Measurements from ENCODE around the gene NEU3. TPM values are rescaled to one million over a fixed set of nuclear protein-coding genes. Genes with fewer than 3 reads are reported as not detected.
"Not testable (repeated sequence)": the region's sequence is repeated elsewhere in the genome, so short reads cannot be mapped to it uniquely, and the experiment has no call there.

Gene NEU3
- polyA plus RNA-seq, 2 donors: 1.2 to 1.5 TPM

- H3K9me3 ChIP-seq (ENCODE audit: control insufficient read depth in 2 of 2, insufficient read depth in 1 of 2, low read depth in 1 of 2, low read length in 1 of 2): no peaks in the 10 kb centered on the region
- no peaks in the 10 kb centered on the region for H3K4me1 ChIP-seq (ENCODE audit: control insufficient read depth in 2 of 2, insufficient read depth in 2 of 2, low read length in 1 of 2)
- WGBS, 2 donors: 83 to 88% methylated on average over 3 of the region's 3 CpGs
- H3K27ac ChIP-seq (ENCODE audit: low read depth in 2 of 2, low read length in 1 of 2): no peak overlapping the region
- no peaks in the 10 kb centered on the region for H3K36me3 ChIP-seq (ENCODE audit: control insufficient read depth in 2 of 2, insufficient read depth in 2 of 2, low read length in 1 of 2)
- no peaks in the 10 kb centered on the region for H3K27me3 ChIP-seq (ENCODE audit: control insufficient read depth in 1 of 2, insufficient read depth in 2 of 2, low read length in 2 of 2)
- no peak overlapping the region for H3K4me3 ChIP-seq (ENCODE audit: low read depth in 1 of 2, low read length in 2 of 2)
Measured at GRCh38 chr11:75032550-75032935, 43.8 kb downstream of the NEU3 start.

- Histone ChIP-seq H3K36me3 (ENCODE audit: control insufficient read depth in 2 of 2, insufficient read depth in 2 of 2, low read length in 1 of 2) (no peaks in the 10 kb centered on the region), H3K9me3 (ENCODE audit: control insufficient read depth in 2 of 2, insufficient read depth in 1 of 2, low read depth in 1 of 2, low read length in 1 of 2) (no peaks in the 10 kb centered on the region), H3K4me1 (ENCODE audit: control insufficient read depth in 2 of 2, insufficient read depth in 2 of 2, low read length in 1 of 2) (no peaks in the 10 kb centered on the region), H3K4me3 (ENCODE audit: low read depth in 1 of 2, low read length in 2 of 2) (no peak overlapping the region), H3K27me3 (ENCODE audit: control insufficient read depth in 1 of 2, insufficient read depth in 2 of 2, low read length in 2 of 2) (no peaks in the 10 kb centered on the region), H3K27ac (ENCODE audit: low read depth in 2 of 2, low read length in 1 of 2) (no peak overlapping the region)
- WGBS, 2 donors: 85 to 93% methylated on average over 3 of the region's 3 CpGs
Measured at GRCh38 chr11:75033916-75034315, 45.2 kb downstream of the NEU3 start.

- no peaks in the 10 kb centered on the region for H3K9me3 ChIP-seq (ENCODE audit: control insufficient read depth in 2 of 2, insufficient read depth in 1 of 2, low read depth in 1 of 2, low read length in 1 of 2)
- H3K4me1 ChIP-seq (ENCODE audit: control insufficient read depth in 2 of 2, insufficient read depth in 2 of 2, low read length in 1 of 2): no peaks in the 10 kb centered on the region
- no peaks in the 10 kb centered on the region for H3K36me3 ChIP-seq (ENCODE audit: control insufficient read depth in 2 of 2, insufficient read depth in 2 of 2, low read length in 1 of 2)
- no peaks in the 10 kb centered on the region for H3K27me3 ChIP-seq (ENCODE audit: control insufficient read depth in 1 of 2, insufficient read depth in 2 of 2, low read length in 2 of 2)
- 83 to 84% methylated on average over 5 of the region's 5 CpGs for WGBS, 2 donors
- no peak overlapping the region for H3K27ac ChIP-seq (ENCODE audit: low read depth in 2 of 2, low read length in 1 of 2)
- no peak overlapping the region for H3K4me3 ChIP-seq (ENCODE audit: low read depth in 1 of 2, low read length in 2 of 2)
Measured at GRCh38 chr11:75035256-75035655, 46.5 kb downstream of the NEU3 start.

- no peaks in the 10 kb centered on the region for H3K4me1 ChIP-seq (ENCODE audit: control insufficient read depth in 2 of 2, insufficient read depth in 2 of 2, low read length in 1 of 2)
Measured at GRCh38 chr11:75035911-75036565, 47.3 kb downstream of the NEU3 start.

GRCh38 chr11:75040167-75040770 lies 51.5 kb downstream of the NEU3 start:
- Histone ChIP-seq H3K9me3 (ENCODE audit: control insufficient read depth in 2 of 2, insufficient read depth in 1 of 2, low read depth in 1 of 2, low read length in 1 of 2) (no peaks in the 10 kb centered on the region), H3K36me3 (ENCODE audit: control insufficient read depth in 2 of 2, insufficient read depth in 2 of 2, low read length in 1 of 2) (no peaks in the 10 kb centered on the region), H3K4me1 (ENCODE audit: control insufficient read depth in 2 of 2, insufficient read depth in 2 of 2, low read length in 1 of 2) (no peaks in the 10 kb centered on the region), H3K4me3 (ENCODE audit: low read depth in 1 of 2, low read length in 2 of 2) (no peak overlapping the region), H3K27ac (ENCODE audit: low read depth in 2 of 2, low read length in 1 of 2) (no peak overlapping the region), H3K27me3 (ENCODE audit: control insufficient read depth in 1 of 2, insufficient read depth in 2 of 2, low read length in 2 of 2) (no peaks in the 10 kb centered on the region)
- WGBS, 2 donors: 92 to 95% methylated on average over 11 of the region's 11 CpGs

More at GRCh38 chr11:75035911-75036565, 47.3 kb downstream of the NEU3 start:
- H3K4me3 ChIP-seq (ENCODE audit: low read depth in 1 of 2, low read length in 2 of 2): no peak overlapping the region
- no peaks in the 10 kb centered on the region for H3K27me3 ChIP-seq (ENCODE audit: control insufficient read depth in 1 of 2, insufficient read depth in 2 of 2, low read length in 2 of 2)
- H3K36me3 ChIP-seq (ENCODE audit: control insufficient read depth in 2 of 2, insufficient read depth in 2 of 2, low read length in 1 of 2): no peaks in the 10 kb centered on the region
- H3K9me3 ChIP-seq (ENCODE audit: control insufficient read depth in 2 of 2, insufficient read depth in 1 of 2, low read depth in 1 of 2, low read length in 1 of 2): no peaks in the 10 kb centered on the region
- H3K27ac ChIP-seq (ENCODE audit: low read depth in 2 of 2, low read length in 1 of 2): no peak overlapping the region
- 76 to 83% methylated on average over 3 of the region's 3 CpGs for WGBS, 2 donors

GRCh38 chr11:75041263-75041662 lies 52.5 kb downstream of the NEU3 start:
- 91 to 93% methylated on average over 2 of the region's 2 CpGs for WGBS, 2 donors

GRCh38 chr11:75041821-75042220 lies 53.1 kb downstream of the NEU3 start:
- not testable (repeated sequence) for H3K27ac ChIP-seq (ENCODE audit: low read depth in 2 of 2, low read length in 1 of 2); H3K9me3 ChIP-seq (ENCODE audit: control insufficient read depth in 2 of 2, insufficient read depth in 1 of 2, low read depth in 1 of 2, low read length in 1 of 2); H3K4me3 ChIP-seq (ENCODE audit: low read depth in 1 of 2, low read length in 2 of 2); H3K36me3 ChIP-seq (ENCODE audit: control insufficient read depth in 2 of 2, insufficient read depth in 2 of 2, low read length in 1 of 2); H3K4me1 ChIP-seq (ENCODE audit: control insufficient read depth in 2 of 2, insufficient read depth in 2 of 2, low read length in 1 of 2); H3K27me3 ChIP-seq (ENCODE audit: control insufficient read depth in 1 of 2, insufficient read depth in 2 of 2, low read length in 2 of 2)
- 45 to 58% methylated on average over 3 of the region's 3 CpGs for WGBS, 2 donors

More at GRCh38 chr11:75041263-75041662, 52.5 kb downstream of the NEU3 start:
- H3K4me3 ChIP-seq (ENCODE audit: low read depth in 1 of 2, low read length in 2 of 2): no peak overlapping the region
- no peak overlapping the region for H3K27ac ChIP-seq (ENCODE audit: low read depth in 2 of 2, low read length in 1 of 2)
- H3K36me3 ChIP-seq (ENCODE audit: control insufficient read depth in 2 of 2, insufficient read depth in 2 of 2, low read length in 1 of 2): no peaks in the 10 kb centered on the region
- H3K9me3 ChIP-seq (ENCODE audit: control insufficient read depth in 2 of 2, insufficient read depth in 1 of 2, low read depth in 1 of 2, low read length in 1 of 2): no peaks in the 10 kb centered on the region
- no peaks in the 10 kb centered on the region for H3K27me3 ChIP-seq (ENCODE audit: control insufficient read depth in 1 of 2, insufficient read depth in 2 of 2, low read length in 2 of 2)
- H3K4me1 ChIP-seq (ENCODE audit: control insufficient read depth in 2 of 2, insufficient read depth in 2 of 2, low read length in 1 of 2): no peaks in the 10 kb centered on the region

- H3K27ac ChIP-seq (ENCODE audit: low read depth in 2 of 2, low read length in 1 of 2); H3K9me3 ChIP-seq (ENCODE audit: control insufficient read depth in 2 of 2, insufficient read depth in 1 of 2, low read depth in 1 of 2, low read length in 1 of 2); H3K4me3 ChIP-seq (ENCODE audit: low read depth in 1 of 2, low read length in 2 of 2); H3K27me3 ChIP-seq (ENCODE audit: control insufficient read depth in 1 of 2, insufficient read depth in 2 of 2, low read length in 2 of 2); H3K36me3 ChIP-seq (ENCODE audit: control insufficient read depth in 2 of 2, insufficient read depth in 2 of 2, low read length in 1 of 2); H3K4me1 ChIP-seq (ENCODE audit: control insufficient read depth in 2 of 2, insufficient read depth in 2 of 2, low read length in 1 of 2): not testable (repeated sequence)
- WGBS, 2 donors: 74 to 77% methylated on average over 15 of the region's 15 CpGs
Measured at GRCh38 chr11:75044381-75045170, 55.8 kb downstream of the NEU3 start.

- H3K27ac ChIP-seq (ENCODE audit: low read depth in 2 of 2, low read length in 1 of 2); H3K36me3 ChIP-seq (ENCODE audit: control insufficient read depth in 2 of 2, insufficient read depth in 2 of 2, low read length in 1 of 2); H3K27me3 ChIP-seq (ENCODE audit: control insufficient read depth in 1 of 2, insufficient read depth in 2 of 2, low read length in 2 of 2); H3K4me1 ChIP-seq (ENCODE audit: control insufficient read depth in 2 of 2, insufficient read depth in 2 of 2, low read length in 1 of 2); H3K4me3 ChIP-seq (ENCODE audit: low read depth in 1 of 2, low read length in 2 of 2); H3K9me3 ChIP-seq (ENCODE audit: control insufficient read depth in 2 of 2, insufficient read depth in 1 of 2, low read depth in 1 of 2, low read length in 1 of 2): not testable (repeated sequence)
- 75 to 85% methylated on average over 5 of the region's 5 CpGs for WGBS, 2 donors
Measured at GRCh38 chr11:75046668-75047067, 57.9 kb downstream of the NEU3 start.

Data from esophagus (tissue), 2 donors.